Activated CD4-positive, CD25-positive, alpha-beta regulatory T cell treated with anti-CD3 and anti-CD28 coated beads, Interleukin-2, amount 50 U/mL, for 16 hours (primary cell): ENCODE results near the gene STRA8.
"Not testable (repeated sequence)": the region's sequence is repeated elsewhere in the genome, so short reads cannot be mapped to it uniquely, and the experiment has no call there.

Source experiments
- DNase-seq: peaks from one replicate; pipeline ENCODE4 v3.0.0-alpha.2; 2020; ENCODE audit warnings: low read depth, low spot score

The STRA8 gene

GRCh38 chr7:135204876-135205275, 28.8 kb upstream of the STRA8 start:
- DNase-seq: no peak

DNA sequence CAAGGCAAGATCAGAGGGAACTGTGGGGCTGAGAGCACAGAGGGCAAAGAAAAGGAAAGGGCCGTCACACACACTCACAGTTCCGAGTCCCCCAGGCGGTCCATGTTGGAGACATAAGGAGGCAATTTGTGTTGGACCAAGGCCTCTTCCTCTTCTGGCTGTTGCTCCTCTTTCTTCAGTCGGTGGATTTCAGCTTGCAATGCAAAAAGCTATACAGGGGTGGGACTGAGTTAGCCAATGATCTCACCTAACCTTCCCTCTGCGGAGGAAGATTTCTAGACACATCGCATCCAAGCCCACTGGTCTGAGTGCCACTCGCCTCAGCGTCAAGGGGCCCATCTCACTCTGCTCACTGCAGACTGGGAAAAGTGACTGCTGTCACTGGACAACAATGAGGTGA, 27.8 kb upstream of the STRA8 start:
- DNase-seq: no peak

- DNase-seq: no peak
These were observed 26.7 kb upstream of the STRA8 start for GRCh38 chr7:135206941-135207391.

GRCh38 chr7:135207406-135208101, 26.1 kb upstream of the STRA8 start:
- no peak for DNase-seq

GRCh38 chr7:135208102-135208793, 25.4 kb upstream of the STRA8 start:
- DNase-seq: no peak

GRCh38 chr7:135209225-135209834, 24.3 kb upstream of the STRA8 start:
- no peak for DNase-seq

DNA sequence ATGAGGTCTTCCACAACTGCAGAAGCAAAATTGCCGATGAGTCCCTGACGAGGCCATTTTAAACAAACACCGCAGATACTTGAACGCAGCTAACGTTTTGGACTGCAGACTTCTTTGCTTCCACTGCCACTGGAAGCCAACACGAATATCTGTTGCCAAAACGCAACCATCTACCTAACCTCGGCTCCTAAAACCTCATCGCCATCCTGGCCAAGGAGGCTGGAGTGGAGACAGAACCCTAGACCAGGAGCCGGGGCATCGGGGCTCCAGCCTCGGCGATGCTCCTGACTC, 22.8 kb upstream of the STRA8 start:
- no peak for DNase-seq

DNA sequence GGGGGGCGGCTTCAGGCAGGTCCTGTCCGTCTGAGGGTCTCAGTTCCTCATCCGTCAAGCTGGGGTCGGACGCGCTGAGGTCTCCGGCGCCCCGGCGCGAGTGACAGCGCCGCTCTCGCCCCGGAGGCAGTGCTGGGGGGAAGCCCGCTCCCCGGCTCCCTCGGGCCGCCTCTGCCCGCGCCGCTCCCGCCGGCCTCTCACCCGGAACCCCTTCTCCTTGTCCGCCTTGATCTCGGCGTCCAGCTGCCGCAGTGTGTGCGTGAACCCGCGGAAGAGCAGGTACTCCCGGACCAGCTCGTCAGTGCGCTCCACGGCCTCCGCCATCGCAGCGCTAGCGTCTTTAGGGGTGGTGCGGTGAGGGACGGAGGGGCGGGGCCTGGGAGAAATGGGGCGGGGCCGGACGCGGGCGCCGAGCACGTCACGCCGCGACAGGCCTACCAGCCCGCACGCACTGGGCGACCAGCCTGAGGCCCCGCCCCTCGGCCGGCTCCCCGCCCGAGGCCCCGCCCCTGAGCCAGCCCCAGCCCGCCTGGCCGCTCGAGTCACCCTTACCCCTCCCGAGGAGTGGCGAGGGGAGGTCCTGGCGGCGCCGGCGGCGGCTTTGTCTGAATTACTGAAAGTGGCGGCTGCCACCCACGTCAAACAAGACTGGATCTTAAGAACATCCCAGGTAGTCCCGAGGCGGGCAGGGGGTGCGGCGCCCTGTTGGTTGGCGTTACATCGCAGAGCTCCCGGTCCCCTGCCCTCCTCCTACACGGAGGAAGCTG, 22.3 kb upstream of the STRA8 start, which contains the start of gene WDR91:
Gene WDR91 (minus strand): TSS at position 348 of the 767 bp plus-strand sequence. CDS start 24 bp downstream, at position 324.
- DNase-seq: peak; percentile 91

- DNase-seq: not testable (repeated sequence)
These were observed 21.5 kb upstream of the STRA8 start for GRCh38 chr7:135211946-135212685.

- no peak for DNase-seq
These were observed 19.8 kb upstream of the STRA8 start for GRCh38 chr7:135213831-135214230.

GRCh38 chr7:135215180-135215579, 18.5 kb upstream of the STRA8 start:
- DNase-seq: no peak

DNA sequence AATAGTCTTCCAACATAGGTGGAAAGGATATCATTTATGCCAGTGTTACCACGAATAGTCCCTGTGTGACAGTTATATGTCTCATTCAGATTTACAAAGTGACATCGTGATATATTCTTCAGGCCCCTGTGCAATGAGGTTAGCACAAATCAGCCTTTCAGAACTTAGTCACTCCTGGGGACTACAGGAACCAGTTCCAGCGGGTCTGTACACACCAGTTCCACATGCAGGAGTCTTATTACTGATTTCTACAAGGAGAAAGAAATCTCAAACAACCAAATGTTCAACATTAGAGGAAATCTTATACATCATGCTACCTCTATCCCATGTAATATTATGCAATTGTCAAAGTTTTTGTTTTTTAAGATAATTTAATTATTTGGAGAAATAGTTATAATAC, 17.9 kb upstream of the STRA8 start:
- no peak for DNase-seq

DNA sequence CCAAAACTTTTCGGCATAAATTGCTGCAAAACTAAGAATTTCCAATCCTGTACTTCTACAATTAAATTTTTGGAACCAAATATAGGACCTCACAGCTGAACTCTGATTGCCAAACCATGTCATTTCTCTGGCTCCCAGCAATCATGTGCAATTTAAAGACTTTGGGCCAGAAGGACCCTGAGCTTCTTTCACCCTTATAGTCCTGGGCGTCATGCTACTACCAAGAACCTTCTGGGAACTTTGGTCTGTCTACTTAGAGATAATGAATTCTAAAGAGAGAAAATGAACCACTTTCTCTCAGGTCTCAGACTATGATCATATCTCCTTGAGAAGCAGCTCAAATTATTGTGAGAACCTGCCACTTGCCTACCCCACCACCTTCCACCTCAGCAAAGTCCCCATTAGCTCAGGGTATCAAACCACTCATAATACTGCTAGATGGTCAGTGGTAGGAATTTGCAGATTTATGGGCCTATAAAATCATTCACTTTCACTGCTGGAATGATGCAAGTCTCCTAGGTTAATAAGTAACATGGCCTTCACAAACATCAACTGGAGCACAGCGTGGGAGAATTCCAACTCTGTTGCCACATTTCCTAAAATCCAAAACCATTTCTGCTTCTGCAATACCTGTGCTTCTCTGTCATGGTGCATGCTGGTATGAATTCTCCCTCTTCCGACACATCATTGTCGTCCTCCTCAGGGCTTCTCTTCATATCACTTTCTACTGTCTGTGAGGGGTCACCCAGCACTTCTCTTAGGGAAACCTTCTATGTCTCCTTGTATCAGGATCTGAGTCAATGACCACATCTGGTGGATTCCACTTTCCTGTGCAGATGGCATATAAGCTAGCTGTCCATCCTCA, 15.8 kb upstream of the STRA8 start:
- DNase-seq: no peak

- DNase-seq: no peak
These were observed 9.6 kb upstream of the STRA8 start for GRCh38 chr7:135224027-135224426.

- DNase-seq: no peak
These were observed 2.0 kb upstream of the STRA8 start for GRCh38 chr7:135231686-135232085.

- DNase-seq: no peak
These were observed 1.6 kb upstream of the STRA8 start for GRCh38 chr7:135232087-135232486.

DNA sequence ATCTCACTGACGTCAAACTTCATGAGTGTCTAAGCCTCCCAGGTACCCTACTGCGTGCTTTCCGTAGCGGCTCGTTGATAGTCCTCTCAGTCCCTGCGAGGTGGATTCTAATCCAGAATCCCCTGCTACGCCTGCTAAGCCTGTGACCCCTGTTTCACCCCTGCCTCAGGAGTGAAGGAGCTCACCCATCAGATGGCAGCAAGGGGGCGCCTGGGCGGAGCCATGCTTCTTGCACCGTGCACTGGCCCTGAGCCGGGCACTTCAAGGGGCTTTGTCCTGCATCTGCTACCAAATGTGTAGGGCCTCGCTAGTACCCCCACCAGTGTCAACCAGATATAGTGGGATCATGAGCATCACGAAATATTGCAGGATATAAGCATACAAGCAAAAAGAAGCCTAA, 918 bp upstream of the STRA8 start:
- DNase-seq: no peak

- not testable (repeated sequence) for DNase-seq
These were observed 457 bp downstream of the STRA8 start for GRCh38 chr7:135234095-135234494.

DNA sequence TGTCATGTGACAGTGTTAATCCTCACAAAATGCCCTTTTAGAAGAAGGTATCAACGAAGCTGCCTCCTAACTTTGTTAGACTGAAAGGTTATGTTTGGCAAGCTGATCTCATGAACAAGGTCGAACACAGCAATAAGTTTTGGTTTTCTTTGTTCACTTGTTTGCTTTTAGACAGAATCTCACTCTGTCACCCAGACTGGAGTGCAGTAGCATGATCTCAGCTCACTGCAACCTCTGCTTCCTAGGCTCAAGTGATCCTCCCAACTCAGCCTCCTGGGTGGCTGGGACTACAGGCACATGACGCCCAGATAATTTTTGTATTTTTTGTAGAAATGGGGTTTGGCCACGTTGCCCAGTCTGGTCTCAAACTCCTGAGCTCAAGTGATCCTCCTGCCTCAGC, 1.1 kb downstream of the STRA8 start:
- DNase-seq: no peak

DNA sequence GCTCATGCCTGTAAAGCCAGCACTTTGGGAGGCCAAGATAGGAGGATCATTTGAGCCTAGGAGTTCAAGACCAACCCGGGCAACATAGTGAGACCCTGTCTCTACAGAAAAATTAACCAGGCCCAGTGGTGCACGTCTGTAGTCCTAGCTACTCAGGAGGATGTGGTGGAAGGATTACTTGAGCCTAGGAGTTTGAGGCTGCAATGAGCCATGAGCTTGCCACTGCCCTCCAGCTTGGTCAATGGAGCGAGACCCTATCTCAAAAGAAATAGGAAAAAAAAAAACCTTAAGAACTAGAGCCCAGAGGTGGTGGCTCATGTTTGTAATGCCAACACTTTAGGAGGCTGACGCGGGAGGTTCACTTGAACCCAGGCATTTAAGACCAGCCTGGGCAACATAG, 2.2 kb downstream of the STRA8 start:
- no peak for DNase-seq

DNA sequence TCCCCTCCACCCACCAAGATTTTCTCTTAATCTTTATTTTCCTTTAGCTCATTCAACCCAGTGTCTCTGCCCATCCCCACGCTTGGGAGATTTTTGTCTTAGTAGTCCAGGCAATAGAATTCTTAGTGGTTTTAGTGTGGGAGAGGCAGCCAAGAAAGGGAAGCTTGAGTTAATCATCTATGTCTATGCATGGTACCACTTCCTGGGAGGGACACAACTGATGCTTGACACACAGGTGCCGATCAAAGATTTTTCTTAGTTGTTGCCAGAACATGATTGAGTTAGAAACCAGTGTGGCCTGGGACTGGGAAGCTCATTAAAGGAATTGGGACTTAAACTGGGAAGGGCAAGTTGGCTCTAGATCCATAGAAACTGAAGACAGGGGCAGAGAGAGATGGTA, 3.1 kb downstream of the STRA8 start:
- no peak for DNase-seq
